CD4-positive, alpha-beta T cell treated with Interleukin-6 for 4 hours (primary cell): ENCODE data around the gene GATAD2B.
A peak's percentile ranks its signal among the peaks of the same experiment; 100 is the strongest.
"Not testable (repeated sequence)": the region's sequence is repeated elsewhere in the genome, so short reads cannot be mapped to it uniquely, and the experiment has no call there.

Source experiments
- DNase-seq: peaks from one replicate; pipeline ENCODE4 v3.0.0-alpha.2; 2020; ENCODE audit warnings: mixed read lengths

The GATAD2B gene

GRCh38 chr1:153882296-153882912 is 40.4 kb downstream of the GATAD2B start:
- DNase-seq: no peak

GRCh38 chr1:153881751-153882150 is 41.0 kb downstream of the GATAD2B start:
- DNase-seq: no peak

GRCh38 chr1:153880962-153881361 is 41.8 kb downstream of the GATAD2B start:
- DNase-seq: peak; percentile 59

- DNase-seq: no peak
Measured at GRCh38 chr1:153880024-153880423, 42.7 kb downstream of the GATAD2B start.

GRCh38 chr1:153877112-153877511 is 45.7 kb downstream of the GATAD2B start:
- no peak for DNase-seq

GRCh38 chr1:153872934-153873333 is 49.8 kb downstream of the GATAD2B start:
- DNase-seq: no peak

- DNase-seq: no peak
Measured at GRCh38 chr1:153872331-153872730, 50.4 kb downstream of the GATAD2B start.

GRCh38 chr1:153869486-153869885 is 53.3 kb downstream of the GATAD2B start:
- DNase-seq: no peak

GRCh38 chr1:153866045-153866850 is 56.5 kb downstream of the GATAD2B start:
- DNase-seq: no peak

- DNase-seq: no peak
Measured at GRCh38 chr1:153860285-153860684, 62.5 kb downstream of the GATAD2B start.

- no peak for DNase-seq
Measured at GRCh38 chr1:153857505-153857904, 65.3 kb downstream of the GATAD2B start.

GRCh38 chr1:153856763-153857162 is 66.0 kb downstream of the GATAD2B start:
- no peak for DNase-seq

- DNase-seq: no peak
Measured at GRCh38 chr1:153852170-153852569, 70.6 kb downstream of the GATAD2B start.

GRCh38 chr1:153849487-153850185 is 73.1 kb downstream of the GATAD2B start:
- DNase-seq: peak; percentile 25

GRCh38 chr1:153848805-153849204 is 74.0 kb downstream of the GATAD2B start:
- DNase-seq: no peak

GRCh38 chr1:153845158-153845557 is 77.6 kb downstream of the GATAD2B start:
- DNase-seq: no peak

- not testable (repeated sequence) for DNase-seq
Measured at GRCh38 chr1:153844349-153844748, 78.4 kb downstream of the GATAD2B start.

- DNase-seq: no peak
Measured at GRCh38 chr1:153842006-153842471, 80.7 kb downstream of the GATAD2B start.

GRCh38 chr1:153841463-153841994 is 81.2 kb downstream of the GATAD2B start:
- DNase-seq: no peak

- DNase-seq: not testable (repeated sequence)
Measured at GRCh38 chr1:153840774-153841173, 82.0 kb downstream of the GATAD2B start.

GRCh38 chr1:153833968-153834367 is 88.8 kb downstream of the GATAD2B start:
- DNase-seq: not testable (repeated sequence)

- no peak for DNase-seq
Measured at GRCh38 chr1:153833171-153833570, 89.6 kb downstream of the GATAD2B start.

- no peak for DNase-seq
Measured at GRCh38 chr1:153832293-153832692, 90.5 kb downstream of the GATAD2B start.
